Lung microvascular endothelial cell (primary cell): ENCODE results near the gene CEP72. TPM values are rescaled to one million over a fixed set of nuclear protein-coding genes. Genes with fewer than 3 reads are reported as not detected.
"Not testable (repeated sequence)": the region's sequence is repeated elsewhere in the genome, so short reads cannot be mapped to it uniquely, and the experiment has no call there.

ENCODE experiments used
- DNase-seq, 2 donors: peaks; one replicate each; pipeline versions ENCODE4 v3.0.0 to v3.0.0-alpha.2; 2010; ENCODE audit warnings: low read depth in 2 of 2
- total RNA-seq: library from RNA; depleted of rRNA; stranded (reverse); fragments of >200 nt; gene quantifications from 2 replicates; pipeline ENCODE4 v1.2.1, GENCODE V29; 2014

CEP72 gene
- total RNA-seq, 1 donor from 2014 or later: 0.99 TPM

DNA sequence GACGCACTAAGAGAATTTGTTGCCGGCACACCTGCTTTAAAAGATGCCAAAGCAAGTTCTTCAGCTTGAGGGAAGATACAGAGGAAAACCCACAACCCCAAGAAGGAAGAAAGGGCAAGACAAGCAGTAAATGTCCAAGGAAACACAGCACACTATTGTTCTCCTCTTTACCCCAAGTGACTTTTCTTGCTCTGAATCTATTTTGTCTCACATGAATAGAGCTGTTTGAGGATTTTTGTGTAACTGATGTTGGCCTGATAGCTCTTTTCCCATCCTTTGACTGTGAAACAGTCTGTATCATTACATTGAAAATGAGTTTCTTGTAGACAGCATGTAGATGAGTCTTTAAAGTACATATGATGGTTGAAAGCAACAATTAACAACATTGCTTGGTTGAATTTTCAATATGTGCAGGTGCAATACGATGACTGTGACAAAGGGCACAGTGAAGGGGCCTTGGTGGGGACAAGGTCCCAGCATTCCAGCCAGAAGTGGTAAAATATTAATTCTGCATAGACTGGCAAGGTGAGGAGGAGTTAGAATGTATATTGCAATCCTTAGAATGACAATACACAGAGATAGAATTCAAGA, 16.8 kb upstream of the CEP72 start:
- no peak for DNase-seq

DNA sequence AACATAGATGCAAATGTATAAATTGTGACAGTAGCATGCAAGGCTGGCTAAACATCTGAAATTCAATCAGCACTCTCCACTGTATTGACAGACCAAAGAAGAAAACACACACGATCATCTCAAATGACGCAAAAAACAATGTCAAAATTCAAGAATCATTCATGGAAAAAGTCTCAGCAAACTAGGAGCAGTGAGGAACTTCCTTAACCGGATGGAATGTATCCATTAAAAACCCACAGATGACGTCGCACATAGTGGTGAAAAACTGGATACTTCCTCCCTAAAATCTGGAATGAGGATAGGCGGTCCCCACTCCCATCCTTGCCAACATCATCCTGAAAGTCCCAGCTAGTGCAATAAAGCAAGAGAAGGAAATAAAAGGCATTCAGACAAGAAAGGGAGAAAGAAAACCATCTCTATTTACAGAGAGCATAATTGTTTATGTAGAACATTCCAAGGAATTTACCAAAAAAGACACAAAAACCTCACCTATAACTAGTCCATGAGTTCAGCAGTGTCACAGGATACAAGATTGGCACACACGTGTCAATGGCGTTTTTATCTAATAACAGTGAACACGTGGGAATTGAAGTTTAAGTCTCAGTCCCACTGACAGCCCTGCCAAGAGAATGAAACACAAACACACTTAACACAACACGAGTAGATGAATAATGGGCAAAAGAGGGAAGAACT, 14.1 kb upstream of the CEP72 start:
- DNase-seq: no peak

DNA sequence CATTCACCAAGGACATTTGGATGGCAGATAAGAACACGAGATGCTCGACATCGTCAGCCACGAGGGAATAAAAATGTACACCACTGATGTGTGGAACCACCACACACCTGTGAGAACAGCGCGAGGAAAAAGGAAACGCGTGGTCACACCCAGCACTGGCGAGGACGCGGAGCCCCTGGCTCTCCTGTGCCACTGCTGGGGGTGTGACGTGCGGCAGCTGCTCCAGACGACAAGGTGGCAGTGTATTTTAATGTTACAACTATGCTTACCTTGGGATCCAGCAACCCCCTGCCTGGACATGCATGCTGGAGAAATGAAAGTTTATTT, 13.6 kb upstream of the CEP72 start:
- no peak for DNase-seq

DNA sequence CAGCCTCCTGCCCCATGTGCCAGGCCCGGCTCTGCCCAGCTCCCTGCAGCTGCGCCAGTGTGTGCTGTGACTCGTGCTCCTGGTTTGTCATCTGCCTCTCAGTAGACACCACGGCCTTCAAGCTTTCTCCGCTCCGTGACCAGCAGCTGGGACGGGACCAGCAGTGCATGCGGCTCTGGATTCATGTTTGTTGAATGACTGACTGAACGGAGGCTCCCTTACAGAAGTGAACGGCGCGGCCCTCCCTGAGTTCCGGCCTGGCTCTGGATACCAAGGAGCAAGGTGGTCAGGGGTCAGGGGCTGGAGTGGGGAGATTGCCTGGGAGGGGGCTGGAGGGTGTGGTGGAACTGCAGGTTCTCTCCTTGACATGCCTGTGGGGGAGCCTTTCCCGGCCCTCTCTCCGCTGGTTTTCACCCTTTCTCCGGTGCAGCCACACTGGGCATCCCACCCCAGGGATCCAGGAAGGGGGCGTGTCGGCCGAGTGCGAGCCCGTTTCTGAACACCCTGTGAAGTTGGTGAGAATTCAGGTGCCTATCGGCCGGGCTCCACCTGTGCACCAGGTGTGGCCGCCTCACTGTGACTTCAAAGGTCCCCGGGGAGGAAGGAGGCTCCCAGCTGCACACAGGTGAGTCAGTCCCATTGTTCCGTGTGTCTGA, 11.1 kb upstream of the CEP72 start:
- DNase-seq: no peak

DNA sequence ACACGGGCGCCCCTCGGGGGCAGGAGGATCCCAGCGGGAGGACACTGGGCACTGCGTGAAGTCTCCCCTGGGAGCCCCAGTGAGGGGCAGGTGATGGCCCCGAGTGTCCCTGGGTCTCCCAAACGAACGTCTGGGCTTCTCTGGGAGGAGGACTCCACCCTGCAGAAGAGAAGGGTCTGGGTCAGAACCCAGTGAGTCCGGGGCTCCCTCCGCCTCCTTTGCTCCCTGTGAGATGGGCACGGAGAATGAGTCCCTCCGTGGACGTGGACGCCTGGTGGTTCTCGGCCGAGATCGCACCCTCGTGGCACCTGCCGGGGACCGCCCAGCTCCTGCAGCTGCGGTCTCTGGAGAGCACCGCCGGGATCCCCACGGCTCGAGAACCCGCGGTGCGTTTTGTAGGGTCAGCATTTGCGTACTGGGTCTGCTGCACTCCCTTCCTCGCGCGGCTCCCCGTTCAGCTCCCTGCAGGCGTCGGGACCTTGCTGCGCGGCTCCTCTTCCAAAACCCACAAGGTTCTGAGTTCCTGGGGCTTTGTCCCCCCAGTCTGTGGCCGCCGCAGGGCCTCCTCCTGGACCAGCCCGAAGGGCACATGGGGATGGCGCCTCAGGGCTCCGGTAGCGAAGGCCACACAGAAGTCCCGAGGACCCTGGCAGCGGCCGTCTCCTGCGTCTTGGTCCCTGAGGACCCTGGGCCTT, 10.2 kb upstream of the CEP72 start:
- DNase-seq: no peak

DNA sequence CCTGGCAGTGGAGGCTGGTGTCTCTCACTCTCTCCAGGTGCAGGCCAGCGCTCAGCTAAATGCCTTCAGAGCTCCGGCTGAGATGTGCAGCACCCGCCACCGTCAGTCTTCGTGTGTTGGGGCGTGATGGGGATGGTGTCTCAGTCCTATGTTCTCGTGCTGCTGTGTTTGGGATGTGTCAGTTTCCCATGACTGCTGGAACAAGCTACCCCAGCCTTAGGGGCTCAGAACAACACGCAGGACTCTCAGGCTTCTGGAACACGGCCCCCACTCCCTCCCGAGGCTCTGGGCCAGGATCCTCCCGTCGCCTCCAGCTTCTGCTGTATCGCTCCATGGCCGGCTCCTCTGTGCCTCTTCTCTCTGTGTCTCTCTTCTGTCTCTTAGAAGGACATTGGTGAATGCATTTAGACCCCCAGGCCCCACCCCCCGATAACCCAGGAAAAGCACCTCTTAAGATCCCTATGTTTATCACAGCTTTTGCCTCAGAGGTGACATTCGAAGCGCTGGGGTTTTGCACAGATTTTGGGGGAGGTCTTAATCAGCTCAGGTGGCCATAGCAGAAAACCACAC, 9.6 kb upstream of the CEP72 start:
- DNase-seq: no peak

DNA sequence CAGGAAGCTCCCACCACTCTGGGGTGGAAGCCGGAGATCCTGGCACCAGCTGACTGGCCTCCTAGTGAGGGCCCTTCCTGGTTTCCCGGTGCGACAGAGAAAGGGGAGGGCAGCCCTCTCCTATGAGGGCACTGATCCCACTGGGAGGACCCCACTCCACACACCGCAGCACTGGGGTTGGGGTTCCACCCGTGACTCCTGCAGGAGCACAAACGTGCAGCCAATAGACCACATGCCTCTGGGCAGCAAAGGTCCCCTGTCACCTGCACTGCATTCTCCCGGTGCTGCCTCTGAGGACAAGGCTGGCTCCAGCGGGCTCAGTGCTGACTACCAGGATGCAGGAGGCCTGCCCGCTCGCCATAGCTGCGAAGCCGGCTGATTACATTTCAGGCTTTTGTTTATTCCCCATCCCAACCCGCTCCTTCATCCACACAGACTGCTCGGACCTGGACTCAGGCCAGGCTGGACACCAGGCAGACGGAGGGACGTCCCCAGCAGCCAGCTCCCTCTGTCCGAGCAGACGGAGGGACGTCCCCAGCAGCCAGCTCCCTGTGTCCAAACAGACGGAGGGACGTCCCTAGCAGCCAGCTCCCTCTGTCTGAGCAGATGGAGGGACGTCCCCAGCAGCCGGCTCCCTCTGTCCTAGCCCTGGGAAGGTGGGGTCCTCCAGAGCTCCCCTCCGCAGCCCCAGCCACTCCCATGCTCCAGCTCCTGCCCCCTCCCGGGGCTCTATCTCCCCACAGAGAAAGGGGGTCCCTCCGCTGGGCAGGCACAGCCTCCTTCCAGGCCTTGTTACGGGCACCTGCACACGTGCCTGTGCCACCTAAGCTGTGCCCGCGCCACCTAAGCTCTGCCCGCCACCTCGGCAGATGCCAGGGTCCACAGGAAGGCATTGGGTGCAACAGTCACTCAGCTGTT, 8.8 kb upstream of the CEP72 start:
- no peak for DNase-seq

DNA sequence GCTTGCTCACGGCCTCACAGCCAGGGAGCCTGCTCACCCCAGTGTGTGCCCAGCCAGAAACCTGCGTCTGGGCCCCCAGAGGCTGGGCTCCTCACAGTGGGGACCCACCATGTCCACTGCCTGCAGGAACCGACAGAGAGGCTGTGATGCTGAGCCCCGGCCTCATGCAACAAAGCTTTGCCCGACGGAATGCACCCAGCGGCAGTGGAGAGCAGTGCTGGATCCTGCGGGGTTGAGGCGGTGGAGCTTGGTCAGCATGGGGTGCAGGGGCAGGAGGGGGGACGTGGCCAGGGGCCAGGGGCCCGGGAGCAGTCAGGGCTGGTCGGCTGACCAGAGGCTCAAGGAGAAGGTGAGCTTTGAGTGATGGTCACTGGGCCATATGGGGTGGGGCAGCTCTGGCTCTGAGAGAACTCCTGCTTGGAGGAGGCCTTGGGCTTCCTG, 7.7 kb upstream of the CEP72 start:
- no peak for DNase-seq

DNA sequence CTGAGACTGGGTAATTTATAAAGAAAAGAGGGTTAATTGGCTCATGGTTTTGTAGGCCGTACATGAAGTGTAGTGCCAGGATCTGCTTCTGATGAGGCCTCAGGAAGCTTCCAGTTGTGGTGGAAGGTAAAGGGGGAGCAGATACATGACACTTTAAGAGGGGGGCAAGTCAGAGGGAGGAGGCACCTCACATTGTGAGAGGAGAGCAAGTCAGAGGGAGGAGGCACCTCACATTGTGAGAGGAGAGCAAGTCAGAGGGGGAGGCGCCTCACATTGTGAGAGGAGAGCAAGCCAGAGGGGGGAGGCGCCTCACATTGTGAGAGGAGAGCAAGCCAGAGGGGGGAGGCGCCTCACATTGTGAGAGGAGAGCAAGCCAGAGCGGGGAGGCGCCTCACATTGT, 7.0 kb upstream of the CEP72 start:
- DNase-seq: not testable (repeated sequence)

DNA sequence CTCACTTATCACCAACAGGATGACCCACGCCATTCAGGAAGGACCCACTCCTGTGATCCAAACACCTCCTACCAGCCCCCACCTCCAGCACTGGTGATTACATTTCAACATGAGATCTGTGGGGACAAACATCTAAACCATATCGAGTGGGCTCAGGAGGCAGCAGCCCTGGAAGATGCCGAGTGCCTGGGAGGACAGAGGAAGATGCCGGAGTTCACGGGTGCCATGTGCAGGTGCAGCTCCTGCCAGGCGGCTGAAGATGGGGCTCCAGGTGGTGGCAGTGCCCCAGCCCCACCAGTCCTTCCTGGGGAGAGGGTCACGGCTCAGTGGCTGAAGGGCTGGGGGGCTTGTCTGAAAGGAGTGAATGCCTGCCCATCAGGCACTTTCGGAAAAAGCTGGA, 6.1 kb upstream of the CEP72 start:
- DNase-seq: no peak

DNA sequence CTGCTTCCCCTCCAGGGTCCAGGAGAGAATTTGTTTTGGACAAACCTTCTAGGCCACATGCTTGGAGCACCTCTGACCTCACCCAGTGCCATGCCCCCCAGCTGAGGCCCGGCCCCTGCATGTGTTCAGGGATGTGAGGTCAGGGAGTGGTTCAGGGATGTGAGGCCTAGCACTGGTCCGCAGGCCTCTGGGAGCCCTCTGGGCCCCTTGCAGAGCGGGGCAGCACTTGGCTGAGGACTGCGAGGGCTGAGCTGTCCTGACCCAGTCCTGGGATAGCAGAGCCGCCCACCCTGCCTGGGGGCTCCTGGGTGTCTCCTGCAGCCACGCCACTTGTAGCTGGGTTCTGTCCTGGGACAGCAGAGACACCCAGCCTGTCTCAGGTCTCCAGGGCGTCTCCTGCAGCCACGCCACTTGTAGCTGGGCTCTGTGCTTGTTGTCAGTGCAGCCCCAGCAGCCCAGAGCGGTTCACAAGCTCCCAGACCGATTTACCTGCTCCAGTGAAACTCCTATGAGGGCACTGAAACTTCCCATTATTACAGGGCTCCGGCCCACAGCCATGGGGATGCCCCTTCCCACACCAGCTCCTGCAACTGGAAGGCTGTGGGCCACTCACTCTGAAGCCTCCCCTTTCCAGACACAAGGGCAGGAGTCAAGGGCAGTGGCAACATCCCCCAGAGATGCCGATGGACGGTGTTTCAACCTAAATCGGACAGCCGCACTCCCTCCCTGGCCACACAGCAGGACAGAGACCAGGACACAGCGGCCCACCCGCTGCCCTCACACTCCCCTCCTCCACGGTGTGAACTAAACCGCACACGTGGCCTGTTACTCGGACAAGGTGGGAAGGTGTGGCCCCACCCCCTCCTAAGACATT, 5.4 kb upstream of the CEP72 start:
- DNase-seq: no peak

DNA sequence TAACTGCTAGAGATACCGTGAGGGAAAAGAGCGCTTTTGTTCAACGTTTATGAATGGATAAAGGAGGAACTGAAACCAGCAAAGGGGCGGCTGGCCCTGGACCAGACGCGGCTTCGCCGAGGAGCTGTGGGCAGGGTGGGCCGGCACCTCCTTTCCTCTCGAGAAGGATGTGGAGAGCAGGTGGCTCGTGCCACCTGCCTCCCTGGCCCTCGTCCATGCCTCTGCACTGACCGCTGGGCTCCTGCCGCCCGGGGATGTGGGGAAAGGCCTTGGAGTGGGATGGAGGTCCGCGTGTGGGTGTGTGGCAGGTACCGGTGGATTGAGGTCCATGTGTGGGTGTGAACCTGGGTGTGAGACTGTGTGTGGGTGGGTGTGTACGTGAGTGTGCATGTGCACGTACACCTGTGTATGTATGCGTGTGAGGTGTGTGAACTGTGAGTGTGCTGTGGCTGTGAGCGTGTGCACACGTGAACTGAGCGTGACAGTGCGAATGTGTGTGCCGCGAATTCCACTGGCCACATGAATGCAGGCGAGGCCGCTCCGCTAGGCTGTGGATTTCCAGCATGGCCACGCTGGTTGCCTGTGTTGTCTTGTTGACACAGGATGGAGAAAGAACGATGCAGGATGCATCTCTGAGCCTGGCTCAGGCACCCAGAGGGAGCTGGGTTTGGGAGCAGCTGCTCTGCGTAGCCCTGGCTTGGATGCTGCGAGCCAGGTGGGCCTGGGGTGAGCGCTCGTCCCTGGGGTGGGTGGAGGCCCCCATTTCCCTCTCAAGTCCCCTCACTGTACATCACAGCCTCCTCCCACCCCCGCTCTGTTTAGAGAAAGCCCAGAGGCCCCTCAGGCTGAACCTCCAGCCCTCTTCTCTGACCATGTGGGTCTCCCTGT, 4.4 kb upstream of the CEP72 start:
- no peak for DNase-seq

DNA sequence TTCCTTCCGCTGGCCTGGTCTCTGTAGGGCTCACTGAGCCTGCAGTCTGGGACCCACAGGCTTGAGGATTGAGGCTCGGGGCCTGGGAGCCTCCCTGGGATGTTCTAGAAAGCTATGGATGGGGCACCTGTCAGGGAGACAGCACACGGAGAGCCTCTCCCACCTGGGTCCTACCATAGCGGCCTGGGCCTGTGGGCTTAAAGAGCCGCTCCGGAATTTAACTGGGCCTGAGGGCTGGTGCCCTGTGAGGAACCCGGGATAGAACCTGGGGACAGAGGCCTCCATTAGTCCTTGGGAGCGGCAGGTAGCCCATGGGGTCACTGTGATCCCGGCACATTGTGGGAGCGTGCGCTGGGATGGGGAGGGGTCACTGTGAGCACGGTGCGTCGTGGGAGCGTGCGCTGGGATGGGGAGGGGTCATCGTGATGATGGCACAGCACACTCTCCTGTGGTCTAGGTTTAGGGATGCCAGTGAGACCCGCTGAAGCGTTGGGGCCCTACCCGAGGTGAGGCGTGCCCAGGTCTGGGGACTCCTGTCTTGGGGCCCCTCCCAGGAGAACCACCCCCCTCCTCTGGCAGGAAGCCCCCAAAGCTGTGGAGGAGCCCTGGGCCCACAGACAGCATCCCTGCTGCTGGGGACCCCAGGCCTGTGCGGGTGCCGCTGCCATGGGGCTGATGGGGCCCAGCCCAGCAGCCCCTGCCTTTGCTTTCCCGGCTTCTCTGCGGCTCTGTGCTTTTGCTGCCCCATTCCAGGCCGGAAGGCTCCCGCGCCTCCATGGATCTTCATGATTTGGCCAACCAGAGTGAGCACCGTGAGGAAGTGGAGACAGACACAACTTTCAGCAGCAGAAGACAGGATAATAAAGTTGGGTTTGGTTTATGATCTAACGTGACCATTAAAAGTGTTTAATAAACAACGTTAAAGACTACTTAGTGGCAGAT, 3.4 kb upstream of the CEP72 start:
- no peak for DNase-seq

DNA sequence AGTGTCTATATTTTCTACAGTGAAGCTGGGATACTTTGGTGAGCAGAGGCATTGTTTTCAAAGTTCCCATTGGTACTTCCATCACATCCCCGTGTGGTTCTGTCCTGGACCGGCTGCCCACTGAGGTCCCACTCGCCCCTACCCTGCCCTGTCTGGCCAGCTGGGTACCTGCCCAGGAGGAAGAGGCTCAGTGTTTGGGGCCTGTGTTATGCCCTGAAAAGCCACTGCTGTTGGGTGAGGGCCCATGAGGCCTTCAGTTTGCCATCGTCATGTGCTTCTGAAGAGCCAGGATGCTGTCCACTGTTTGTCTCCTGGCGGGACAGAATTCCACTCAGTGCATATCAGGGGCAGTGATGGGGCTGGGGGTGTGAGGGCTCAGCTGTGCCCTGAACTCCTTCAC, 2.6 kb upstream of the CEP72 start:
- no peak for DNase-seq

DNA sequence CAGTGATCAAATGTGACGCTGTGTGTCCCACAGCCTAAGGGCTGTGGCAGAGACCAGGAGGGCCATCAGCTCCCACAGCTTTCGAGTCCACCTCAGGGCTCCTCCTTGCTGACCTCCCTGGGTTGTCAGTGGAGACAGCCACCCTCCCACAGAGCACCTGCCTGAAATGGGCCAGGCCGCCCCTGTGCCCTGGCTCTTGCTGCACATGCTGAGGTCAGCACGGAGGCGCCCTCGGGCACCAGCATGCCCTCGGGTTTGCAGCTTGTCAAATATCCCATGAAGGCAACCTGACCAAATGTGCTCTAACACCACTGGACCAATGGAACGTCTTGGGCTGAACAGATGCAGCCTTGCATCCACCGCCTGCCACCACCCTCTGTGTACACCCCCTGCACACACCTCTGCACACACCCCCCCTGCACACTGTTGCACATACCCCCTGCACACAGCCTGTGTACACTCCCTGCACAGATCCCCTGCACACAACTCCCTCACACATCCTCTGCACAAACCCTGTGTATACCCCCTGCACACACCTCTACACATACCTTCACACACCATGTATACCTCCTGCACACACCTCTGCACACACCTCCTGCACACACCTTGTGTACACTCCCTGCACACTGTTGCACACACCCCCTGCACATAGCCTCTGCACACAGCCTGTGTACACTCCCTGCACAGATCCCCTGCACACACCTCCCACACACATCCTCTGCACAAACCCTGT, 2.0 kb upstream of the CEP72 start:
- no peak for DNase-seq

DNA sequence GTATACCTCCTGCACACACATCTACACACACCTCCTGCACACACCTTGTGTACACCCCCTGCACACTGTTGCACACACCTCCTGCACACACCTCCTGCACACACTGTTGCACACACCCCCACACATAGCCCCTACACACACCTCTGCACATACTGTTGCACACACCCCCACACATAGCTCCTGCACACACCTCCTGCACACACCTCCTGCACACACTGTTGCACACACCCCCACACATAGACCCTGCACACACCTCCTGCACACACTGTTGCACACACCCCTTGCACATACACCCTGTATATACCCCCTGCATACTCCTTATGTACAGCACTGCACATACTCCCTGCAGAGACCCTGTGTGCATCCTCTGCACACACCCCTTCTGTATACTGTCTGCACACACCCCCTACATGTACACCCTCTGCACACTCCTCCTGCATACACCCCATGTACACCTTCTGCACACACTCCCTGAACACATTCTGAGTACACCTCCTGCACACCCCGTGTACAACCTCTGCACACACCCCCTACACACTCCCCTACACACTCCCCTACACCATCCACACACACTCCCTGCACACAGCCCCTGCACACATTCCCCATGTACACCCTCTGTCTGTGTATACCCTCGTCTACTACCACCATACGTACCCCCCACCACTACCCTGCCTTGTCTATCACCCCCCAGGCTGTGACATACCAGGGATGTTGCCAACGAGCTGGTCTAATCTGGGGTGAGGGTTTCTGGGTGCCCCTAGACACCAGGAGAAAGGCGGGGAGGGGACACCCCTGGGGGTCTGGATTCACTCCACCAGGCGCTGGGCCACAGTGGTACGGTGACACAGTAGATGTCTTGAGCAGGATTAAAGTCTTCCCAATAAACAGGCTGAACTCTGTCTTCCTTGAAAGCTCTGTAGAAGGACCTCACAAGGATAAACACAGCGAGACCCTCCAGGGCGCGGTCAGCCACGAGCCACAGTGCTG, 1.1 kb upstream of the CEP72 start:
- DNase-seq: no peak
